GM12878 (cell line): ENCODE measurements around the gene GRM5. TPM values are rescaled to one million over a fixed set of nuclear protein-coding genes. Genes with fewer than 3 reads are reported as not detected.
"Not testable (repeated sequence)": the region's sequence is repeated elsewhere in the genome, so short reads cannot be mapped to it uniquely, and the experiment has no call there.

Source experiments
- ATAC-seq: fragments of 200-7000 bp; cut with Tn5 transposase; 3 replicates; pipeline ENCODE4 v1.9.1; 2020; ENCODE audit warnings: mild to moderate bottlenecking, moderate library complexity
- Bru-seq: library from RNA; stranded (reverse); fragments of 400-500 nt; gene quantifications from one replicate; lab custom pipeline; 2021; lab: Mats Ljungman, UMichigan
- BruChase-seq, 2 experiments: library from RNA; stranded (reverse); fragments of 400-500 nt; gene quantifications; one replicate each; lab custom pipeline; 2021; lab: Mats Ljungman, UMichigan
- BruUV-seq: library from RNA; stranded (reverse); fragments of 400-500 nt; replicated peaks from 2 replicates; lab custom pipeline; 2021; lab: Mats Ljungman, UMichigan
- CTCF ChIA-PET: fragments of 300-600 bp; sonication (Branson Sonifier 250); formaldehyde crosslinking; extraction: SDS; loops from one replicate; lab custom pipeline; 2021; ENCODE audit warnings: inconsistent platforms; lab: Yijun Ruan, JAX
- POLR2A ChIA-PET: fragments of 350-600 bp; formaldehyde crosslinking; extraction: SDS; loops from one replicate; lab custom pipeline; 2021; ENCODE audit warnings: inconsistent platforms; lab: Charles Lee
- RAD21 ChIA-PET: fragments of 300-600 bp; sonication (Branson Sonifier 250); formaldehyde crosslinking; loops from one replicate; lab custom pipeline; 2023; ENCODE audit warnings: antibody characterized with exemption; ENCODE audit not compliant: unreplicated experiment; lab: Charles Lee
- SMC1A ChIA-PET: fragments of 300-600 bp; sonication (Branson Sonifier 250); formaldehyde crosslinking; loops from one replicate; lab custom pipeline; 2023; ENCODE audit not compliant: unreplicated experiment, uncharacterized antibody; lab: Charles Lee
- DNase-seq: peaks from one replicate; pipeline ENCODE4 v3.0.0-alpha.2; 2011; ENCODE audit warnings: low read depth, low spot score
- FAIRE-seq: peaks from 3 replicates; lab custom pipeline; 2011; peaks lifted over from hg19 to GRCh38; lab: Jason Lieb, UNC
- H2AFZ ChIP-seq: 2 replicates; pipeline ENCODE4 v1.6.0; 2011; ENCODE audit warnings: low read depth, low read length, control low read depth; ENCODE audit not compliant: control insufficient read depth
- H3K27ac ChIP-seq: 2 replicates; pipeline ENCODE4 v1.5.1; 2011; ENCODE audit warnings: control low read depth; ENCODE audit not compliant: control insufficient read depth, insufficient read depth
- H3K27me3 ChIP-seq, 2 experiments: replicated peaks in 1 of 2; 2 replicates each; pipeline versions ENCODE4 v1.6.0 to v1.6.1; 2011; ENCODE audit warnings: low read length in 1 of 2; ENCODE audit not compliant: control insufficient read depth in 2 of 2, insufficient read depth in 2 of 2
- H3K36me3 ChIP-seq, 2 experiments: 2 replicates each; pipeline ENCODE4 v1.5.1; 2011; ENCODE audit warnings: low read length in 1 of 2; ENCODE audit not compliant: control insufficient read depth in 2 of 2, insufficient read depth in 2 of 2
- H3K4me1 ChIP-seq: 2 replicates; pipeline ENCODE4 v1.6.1; 2011; ENCODE audit warnings: mild to moderate bottlenecking, low read length, moderate library complexity, mixed read lengths; ENCODE audit not compliant: control insufficient read depth, insufficient read depth
- H3K4me2 ChIP-seq: 2 replicates; pipeline ENCODE4 v1.6.0; 2011; ENCODE audit warnings: control low read depth; ENCODE audit not compliant: control insufficient read depth, insufficient read depth
- H3K4me3 ChIP-seq: fragments of 200-600 bp; sonication (generic); 2 replicates; pipeline ENCODE4 v1.5.1; 2016
- H3K79me2 ChIP-seq: 2 replicates; pipeline ENCODE4 v1.6.0; 2011; ENCODE audit warnings: low read length; ENCODE audit not compliant: control insufficient read depth, insufficient read depth
- H3K9ac ChIP-seq: 2 replicates; pipeline ENCODE4 v1.8.0; 2011; ENCODE audit warnings: low read length, control low read depth, mixed read lengths; ENCODE audit not compliant: control insufficient read depth, insufficient read depth
- H3K9me3 ChIP-seq: replicated peaks from 3 replicates; pipeline ENCODE4 v1.5.1; 2011; ENCODE audit warnings: mild to moderate bottlenecking, low read length; ENCODE audit not compliant: control insufficient read depth, insufficient read depth
- H4K20me1 ChIP-seq: 2 replicates; pipeline ENCODE4 v1.6.0; 2011; ENCODE audit not compliant: control insufficient read depth, insufficient read depth
- CTCF ChIP-seq, 3 experiments: IDR thresholded peaks in 2 of 3; conservative IDR thresholded peaks in 1 of 3; 2 replicates each; pipeline ENCODE4 v1.5.1; 2011; ENCODE audit warnings: low read depth in 3 of 3, low read length in 3 of 3, mild to moderate bottlenecking in 3 of 3, control low read depth in 2 of 3, moderate library complexity in 2 of 3, inconsistent platforms in 1 of 3, mixed read lengths in 1 of 3; ENCODE audit not compliant: control insufficient read depth in 2 of 3, insufficient read depth in 1 of 3; ENCODE audit errors: extremely low read depth in 1 of 3
- RAD21 ChIP-seq: IDR thresholded peaks from 2 replicates; pipeline ENCODE4 v1.6.1; 2011; ENCODE audit warnings: mild to moderate bottlenecking, low read depth, low read length, moderate library complexity; ENCODE audit not compliant: insufficient read depth
- SMC3 ChIP-seq: IDR thresholded peaks from 2 replicates; pipeline ENCODE4 v1.6.1; 2011; ENCODE audit warnings: low read length, improper control_type of control experiment, borderline replicate concordance
- WGBS: methylation state at CpG from one replicate; pipeline ENCODE4 v1.1.6; 2016; ENCODE audit warnings: low lambda C conversion rate; ENCODE audit not compliant: insufficient replicate concordance, insufficient coverage; ENCODE audit errors: missing lambda C conversion rate; 5-methylcytosine and 5-hydroxymethylcytosine counted together
- in situ Hi-C: fragments of 300-500 bp; cut with MboI; formaldehyde crosslinking; loops from 9 replicates; pipeline ENCODE4 v1.14.3; 2018; ENCODE audit warnings: mixed read lengths
- intact Hi-C: fragments of 100-400 bp; cut with micrococcal nuclease; formaldehyde crosslinking; loops from one replicate; pipeline ENCODE4 v1.14.2; 2022; ENCODE audit not compliant: unreplicated experiment
- long read RNA-seq, 2 experiments: library from polyadenylated mRNA; unstranded; transcript quantifications; one replicate each; pipeline ENCODE4 v2.0.0, GENCODE V29; 2019 to 2020
- polyA minus RNA-seq, 3 experiments: library from RNA; depleted of rRNA, polyadenylated mRNA; stranded (reverse); fragments of >200 nt; gene quantifications; 2 replicates each; pipeline ENCODE4 v1.2.3, GENCODE V29; 2011
- polyA plus RNA-seq, 11 experiments: library from polyadenylated mRNA; depleted of rRNA in 4 of 11; unstranded in 6 of 11; stranded (reverse) in 5 of 11; fragments of >200 nt; fragmentation: Nextera tagmentation in 4 of 11; fragmentation: Illumina TruSeq in 1 of 11; extraction: Ambion mirVana in 4 of 11; extraction: Trizol in 1 of 11; gene quantifications; 1 replicate in 1 of 11; 2 replicates in 10 of 11; pipeline versions ENCODE4 v1.2.1 to v1.2.3, GENCODE V29; 2011 to 2016; ENCODE audit warnings: inconsistent platforms in 2 of 11, missing spikeins in 2 of 11, low read depth in 1 of 11
- total RNA-seq, 4 experiments: library from RNA; depleted of rRNA in 3 of 4; stranded (reverse); fragments of >200 nt in 3 of 4; fragmentation: Illumina TruSeq in 1 of 4; extraction: Trizol in 1 of 4; gene quantifications; 2 replicates each; pipeline versions ENCODE4 v1.2.1 to v1.2.3, GENCODE V29; 2013 to 2021

GRM5 gene
- total RNA-seq (2013; cell fraction: nucleolus; rRNA removed) = 0.07 and 0.10 TPM in 2 replicates
- total RNA-seq (2014; rRNA removed) (not detected in 2 replicates), total RNA-seq (2014; rRNA removed; fragmentation: Illumina TruSeq; extraction: Trizol) (not detected in 2 replicates), total RNA-seq (2021) (not detected in 2 replicates), polyA plus RNA-seq (2011; rRNA removed) (0.01 TPM in 1 of 2 replicates, not detected in the other), polyA plus RNA-seq (2014; fragmentation: Illumina TruSeq; extraction: Trizol) (not detected in 2 replicates), polyA plus RNA-seq (2014; fragmentation: Nextera tagmentation; extraction: Ambion mirVana) (not detected), polyA plus RNA-seq (2014; rRNA removed) (not detected in 2 replicates), polyA plus RNA-seq (2016; fragmentation: Nextera tagmentation; extraction: Ambion mirVana) (not detected), polyA minus RNA-seq (2011; rRNA and poly(A)+ RNA removed) (0.15 TPM in 1 of 2 replicates, not detected in the other), Bru-seq, nascent RNA (percentile 3 among the genes with signal in this experiment), BruChase-seq, experiment 1, labeled RNA remaining after a 6-hour chase (percentile 1 among the genes with signal in this experiment), BruChase-seq, experiment 2, labeled RNA remaining after a 2-hour chase (percentile 1 among the genes with signal in this experiment)
- not detected for polyA plus RNA-seq (2011; ENCODE audit: low read depth)
- polyA plus RNA-seq (2011; cell fraction: cytosol; rRNA removed) = not detected in 2 replicates
- 0.01 TPM in 1 of 2 replicates, not detected in the other for polyA plus RNA-seq (2011; cell fraction: nucleus; rRNA removed)
- not detected in 2 replicates for polyA plus RNA-seq (2012)
- not detected in 2 replicates for polyA minus RNA-seq (2011; cell fraction: cytosol; rRNA and poly(A)+ RNA removed)
- not detected in 2 replicates for polyA minus RNA-seq (2011; cell fraction: nucleus; rRNA and poly(A)+ RNA removed)
- long read RNA-seq, experiment 1 = 0 reads
- long read RNA-seq, experiment 2, partial matches to known transcripts = 0 of 4 reads
- long read RNA-seq, experiment 2, other reads (novel, unspliced or antisense) = 4 of 4 reads

GRCh38 chr11:89065651-89066201 is at the start of gene GRM5:
GRM5 (minus strand) TSS chr11:89065982; CDS start chr11:89047872, 18,110 bp downstream.
- POLR2A ChIA-PET, H3K27me3 ChIP-seq, H3K9ac ChIP-seq, SMC1A ChIA-PET, DNase-seq, H3K4me1 ChIP-seq, CTCF ChIA-PET, H3K4me2 ChIP-seq, intact Hi-C loops, BruUV-seq, in situ Hi-C loops, H3K79me2 ChIP-seq, H3K36me3 ChIP-seq, H3K9me3 ChIP-seq, H4K20me1 ChIP-seq, H3K27ac ChIP-seq, FAIRE-seq, H2AFZ ChIP-seq, ATAC-seq, H3K4me3 ChIP-seq, RAD21 ChIA-PET: not testable (repeated sequence)
- 59% methylated on average over 42 of the region's 47 CpGs for WGBS

GRCh38 chr11:89097956-89098355 is 32.2 kb upstream of the GRM5 start:
- not testable (repeated sequence) for H3K27me3 ChIP-seq, H2AFZ ChIP-seq, H3K27ac ChIP-seq, H3K36me3 ChIP-seq, H3K79me2 ChIP-seq
- ATAC-seq (peak; percentile 81), FAIRE-seq (peak; percentile 98)
- TF ChIP-seq RAD21 (peak; percentile 68), CTCF (IDR thresholded peaks at IDR 0.05 in 2 of 3, conservative IDR thresholded peaks at IDR 0.05 in 1 of 3; ENCODE audit: control insufficient read depth in 2 of 3, extremely low read depth in 1 of 3, insufficient read depth in 1 of 3, low read depth in 3 of 3, low read length in 3 of 3) (peak; percentile 48 to 66 (median 66)), SMC3 (peak; percentile 47; the same call in 1 of the 2 replicates)
- TF ChIP-seq, all 136 proteins: peak for 3; not testable (repeated sequence) for 133
- H3K9me3 ChIP-seq, H3K4me1 ChIP-seq, CTCF ChIA-PET, H4K20me1 ChIP-seq, H3K9ac ChIP-seq, DNase-seq, H3K4me3 ChIP-seq, BruUV-seq, POLR2A ChIA-PET, H3K4me2 ChIP-seq, SMC1A ChIA-PET, RAD21 ChIA-PET: not testable (repeated sequence)
- intact Hi-C loops (loop anchor here (10.0 kb wide), 2 partner anchors 517 to 1017 kb away; no protein-coding TSS in a partner anchor), in situ Hi-C loops (loop anchor here (25.0 kb wide), 2 partner anchors 514 to 1014 kb away; no protein-coding TSS in a partner anchor)
- WGBS = 37% methylated on average over 1 of the region's 1 CpG
